Muscle layer of duodenum (tissue), 2 donors: ENCODE data around the gene PSMG4.

Experiments used
- H3K27ac ChIP-seq: one replicate; pipeline ENCODE4 v1.7.0; 2013; ENCODE audit warnings: mild to moderate bottlenecking, low read length
- H3K27me3 ChIP-seq: one replicate; pipeline ENCODE4 v1.7.0; 2013; ENCODE audit warnings: low read depth, mild to moderate bottlenecking, control low read depth, low read length
- H3K36me3 ChIP-seq, 2 donors: one replicate each; pipeline ENCODE4 v1.7.0; 2013; ENCODE audit warnings: low read length in 2 of 2, control low read depth in 1 of 2, mild to moderate bottlenecking in 1 of 2; ENCODE audit not compliant: insufficient read depth in 2 of 2, control insufficient read depth in 1 of 2
- H3K4me1 ChIP-seq, 2 donors: one replicate each; pipeline ENCODE4 v1.7.0; 2013; ENCODE audit warnings: low read length in 2 of 2, mild to moderate bottlenecking in 2 of 2, control low read depth in 1 of 2, moderate library complexity in 1 of 2; ENCODE audit not compliant: insufficient read depth in 2 of 2, control insufficient read depth in 1 of 2
- H3K4me3 ChIP-seq, 2 donors: one replicate each; pipeline ENCODE4 v1.7.0; 2013; ENCODE audit warnings: low read length in 2 of 2, low read depth in 1 of 2, mild to moderate bottlenecking in 1 of 2
- H3K9me3 ChIP-seq, 2 donors: one replicate each; pipeline ENCODE4 v1.7.0; 2013; ENCODE audit warnings: low read length in 2 of 2, control low read depth in 1 of 2, mild to moderate bottlenecking in 1 of 2; ENCODE audit not compliant: control insufficient read depth in 1 of 2
- donor health status: healthy.

The PSMG4 gene

DNA sequence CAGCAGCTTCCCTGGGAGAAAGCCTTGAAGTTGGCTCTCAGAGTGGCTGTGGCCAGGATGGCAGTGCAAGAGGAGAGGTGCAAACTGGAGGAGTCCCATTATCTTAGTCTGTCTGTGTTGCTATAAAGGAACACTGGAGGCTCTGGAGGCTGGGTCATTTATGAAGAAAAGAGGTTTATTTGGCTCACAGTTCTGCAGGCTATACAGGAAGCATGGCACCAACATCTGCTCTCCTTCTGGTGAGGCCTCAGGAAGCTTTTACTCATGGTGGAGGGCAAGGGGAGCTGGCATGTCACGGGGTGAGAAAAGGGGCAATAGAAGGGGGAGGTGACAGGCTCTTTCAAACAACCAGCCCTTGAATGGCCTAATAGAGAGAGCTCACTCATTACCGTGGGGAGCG is 47.1 kb downstream of the PSMG4 start:
- no peaks in the 10 kb centered on the region for H3K27me3 ChIP-seq
- no peaks in the 10 kb centered on the region for H3K9me3 ChIP-seq
- no peak overlapping the region for H3K27ac ChIP-seq
- no peaks in the 10 kb centered on the region for H3K4me1 ChIP-seq
- H3K4me3 ChIP-seq = no peak overlapping the region
- peaks cover 0 to 6% of the 10 kb centered on the region in 2 donors for H3K36me3 ChIP-seq

- peaks cover 0 to 6% of the 10 kb centered on the region in 2 donors for H3K36me3 ChIP-seq
- no peaks in the 10 kb centered on the region for H3K4me1 ChIP-seq
- no peaks in the 10 kb centered on the region for H3K27me3 ChIP-seq
- H3K9me3 ChIP-seq = no peaks in the 10 kb centered on the region
- no peak overlapping the region for H3K27ac ChIP-seq
- H3K4me3 ChIP-seq = no peak overlapping the region
These were observed 48.1 kb downstream of the PSMG4 start for GRCh38 chr6:3306848-3307247.

DNA sequence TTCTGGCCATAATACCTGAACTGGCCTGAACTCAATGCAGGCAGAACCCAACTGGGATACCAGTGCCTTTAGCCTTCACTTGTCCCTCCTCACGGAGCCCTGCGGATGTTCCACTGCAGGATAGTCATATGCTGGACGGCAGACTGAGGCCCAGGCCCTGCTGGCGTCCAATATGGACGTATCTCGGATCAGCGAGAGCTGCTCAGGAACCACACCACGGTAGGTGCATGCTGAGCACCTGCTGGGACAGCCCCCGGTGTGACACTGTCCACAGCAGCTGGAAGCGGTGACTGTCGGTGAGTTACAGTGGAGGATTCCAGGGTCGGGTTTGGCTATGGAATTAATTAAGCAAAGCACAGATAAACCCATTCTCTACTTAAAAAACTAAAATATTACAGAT is 48.7 kb downstream of the PSMG4 start:
- Histone ChIP-seq H3K4me1 (no peaks in the 10 kb centered on the region), H3K9me3 (no peaks in the 10 kb centered on the region), H3K27ac (no peak overlapping the region), H3K36me3 (peaks cover 0 to 6% of the 10 kb centered on the region in 2 donors), H3K27me3 (no peaks in the 10 kb centered on the region), H3K4me3 (no peak overlapping the region)

GRCh38 chr6:3308106-3308505 is 49.4 kb downstream of the PSMG4 start:
- peaks cover 0 to 6% of the 10 kb centered on the region in 2 donors for H3K36me3 ChIP-seq
- H3K4me3 ChIP-seq = no peak overlapping the region
- no peaks in the 10 kb centered on the region for H3K27me3 ChIP-seq
- no peak overlapping the region for H3K27ac ChIP-seq
- no peaks in the 10 kb centered on the region for H3K9me3 ChIP-seq
- H3K4me1 ChIP-seq = no peaks in the 10 kb centered on the region

- Histone ChIP-seq H3K27me3 (no peaks in the 10 kb centered on the region), H3K27ac (no peak overlapping the region), H3K9me3 (no peaks in the 10 kb centered on the region), H3K36me3 (peaks cover 0 to 6% of the 10 kb centered on the region in 2 donors), H3K4me3 (no peak overlapping the region), H3K4me1 (no peaks in the 10 kb centered on the region)
These were observed 50.8 kb downstream of the PSMG4 start for GRCh38 chr6:3309391-3310050.

DNA sequence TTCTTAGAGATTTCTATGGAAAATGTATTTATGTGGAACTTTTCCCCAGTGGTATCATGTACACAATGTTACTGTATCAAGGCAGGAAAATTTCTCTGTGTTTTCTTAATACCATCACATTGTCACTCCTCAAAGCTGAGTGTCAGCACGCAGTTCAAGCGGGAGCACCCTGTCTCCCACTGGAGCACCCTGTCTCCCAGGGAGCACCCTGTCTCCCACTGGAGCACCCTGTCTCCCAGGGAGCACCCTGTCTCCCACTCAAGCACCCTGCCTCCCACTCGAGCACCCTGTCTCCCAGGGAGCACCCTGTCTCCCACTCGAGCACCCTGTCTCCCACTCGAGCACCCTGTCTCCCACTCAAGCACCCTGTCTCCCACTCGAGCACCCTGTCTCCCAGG is 51.3 kb downstream of the PSMG4 start:
- no peak overlapping the region for H3K27ac ChIP-seq
- peaks cover 0 to 6% of the 10 kb centered on the region in 2 donors for H3K36me3 ChIP-seq

DNA sequence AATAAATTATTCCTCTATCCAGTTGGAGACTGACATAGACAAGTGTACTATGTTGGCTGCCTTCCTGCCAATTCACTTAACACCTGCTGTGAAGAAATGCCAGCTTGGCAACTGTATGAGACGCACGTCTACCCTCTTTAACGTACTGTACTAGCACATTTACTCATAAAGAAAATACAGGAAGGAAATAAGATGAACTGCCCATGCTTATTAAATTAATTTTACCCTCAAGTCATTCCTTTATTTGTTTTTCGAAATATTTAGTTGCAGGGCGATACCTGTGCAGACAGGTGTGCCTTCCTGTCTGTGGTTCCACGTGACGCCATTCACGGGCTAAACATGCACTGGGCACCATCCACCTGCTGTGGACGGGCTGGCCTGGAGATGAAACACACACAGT is 52.0 kb downstream of the PSMG4 start:
- Histone ChIP-seq H3K4me1 (no peaks in the 10 kb centered on the region), H3K27me3 (no peaks in the 10 kb centered on the region), H3K36me3 (peaks cover 0 to 6% of the 10 kb centered on the region in 2 donors)

More for the DNA sequence above, 51.3 kb downstream of the PSMG4 start:
- Histone ChIP-seq H3K4me3 (no peak overlapping the region), H3K27me3 (no peaks in the 10 kb centered on the region), H3K9me3 (no peaks in the 10 kb centered on the region), H3K4me1 (no peaks in the 10 kb centered on the region)

DNA sequence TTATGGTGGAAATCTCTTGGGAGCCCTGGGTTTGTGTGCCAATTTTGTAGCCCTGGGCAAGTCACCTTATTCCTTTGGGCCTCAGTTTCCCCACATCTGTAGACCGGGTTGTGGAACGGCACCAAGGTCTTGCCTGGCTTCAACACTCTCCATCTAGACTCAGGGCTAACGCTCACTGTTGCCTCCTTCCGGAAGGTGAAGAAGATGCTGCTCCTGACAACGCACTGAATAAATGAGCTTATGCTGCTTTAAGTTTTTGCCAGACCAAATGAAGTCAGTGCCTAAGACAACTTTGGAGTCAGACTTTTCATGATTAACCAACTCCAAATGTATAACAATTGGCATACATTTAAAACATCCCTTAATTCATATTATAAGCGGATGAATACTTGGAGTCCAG is 53.1 kb downstream of the PSMG4 start:
- Histone ChIP-seq H3K4me1 (no peaks in the 10 kb centered on the region), H3K27me3 (no peaks in the 10 kb centered on the region), H3K36me3 (peaks cover 0 to 6% of the 10 kb centered on the region in 2 donors), H3K27ac (no peak overlapping the region), H3K4me3 (no peak overlapping the region), H3K9me3 (no peaks in the 10 kb centered on the region)

More for the DNA sequence above, 52.0 kb downstream of the PSMG4 start:
- Histone ChIP-seq H3K4me3 (no peak overlapping the region), H3K27ac (no peak overlapping the region), H3K9me3 (no peaks in the 10 kb centered on the region)

- Histone ChIP-seq H3K27ac (no peak overlapping the region), H3K9me3 (no peaks in the 10 kb centered on the region), H3K27me3 (no peaks in the 10 kb centered on the region), H3K4me3 (no peak overlapping the region), H3K36me3 (no peaks in the 10 kb centered on the region), H3K4me1 (no peaks in the 10 kb centered on the region)
These were observed 54.0 kb downstream of the PSMG4 start for GRCh38 chr6:3312604-3313231.

DNA sequence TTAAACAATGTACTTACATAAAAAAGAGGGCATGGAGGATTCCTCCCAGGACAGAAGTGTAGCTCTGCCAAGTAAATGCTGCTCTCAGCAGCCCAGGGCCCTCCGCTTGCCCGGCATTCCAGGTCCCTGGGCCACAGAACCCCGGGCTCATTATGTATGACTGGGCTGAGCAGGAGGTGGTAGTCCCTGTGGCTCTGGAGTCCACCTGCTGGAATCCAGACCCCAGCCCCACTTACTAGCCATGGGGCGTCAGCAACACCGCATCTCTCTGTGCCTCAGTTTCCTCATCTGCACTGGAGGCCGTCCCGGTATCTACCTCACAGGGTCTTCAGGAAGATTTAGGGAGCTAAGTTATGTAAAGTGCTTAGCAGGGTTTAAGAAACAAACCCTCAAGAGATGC is 55.4 kb downstream of the PSMG4 start:
- H3K27ac ChIP-seq = no peak overlapping the region
- H3K9me3 ChIP-seq = no peaks in the 10 kb centered on the region
- no peak overlapping the region for H3K4me3 ChIP-seq
- no peaks in the 10 kb centered on the region for H3K4me1 ChIP-seq
- H3K27me3 ChIP-seq = no peaks in the 10 kb centered on the region
- H3K36me3 ChIP-seq = no peaks in the 10 kb centered on the region

- Histone ChIP-seq H3K4me3 (no peak overlapping the region), H3K4me1 (no peaks in the 10 kb centered on the region), H3K9me3 (no peaks in the 10 kb centered on the region), H3K27me3 (no peaks in the 10 kb centered on the region), H3K36me3 (peaks cover 0 to 4% of the 10 kb centered on the region in 2 donors), H3K27ac (no peak overlapping the region)
These were observed 56.1 kb downstream of the PSMG4 start for GRCh38 chr6:3314621-3315467.
